ENCODE measurements around the gene GPR160. TPM values are rescaled to one million over a fixed set of nuclear protein-coding genes. Genes with fewer than 3 reads are reported as not detected.

The GPR160 gene
- total and polyA plus RNA-seq, 9 donors = 0.35 to 6.1 (median 0.97) TPM

DNA sequence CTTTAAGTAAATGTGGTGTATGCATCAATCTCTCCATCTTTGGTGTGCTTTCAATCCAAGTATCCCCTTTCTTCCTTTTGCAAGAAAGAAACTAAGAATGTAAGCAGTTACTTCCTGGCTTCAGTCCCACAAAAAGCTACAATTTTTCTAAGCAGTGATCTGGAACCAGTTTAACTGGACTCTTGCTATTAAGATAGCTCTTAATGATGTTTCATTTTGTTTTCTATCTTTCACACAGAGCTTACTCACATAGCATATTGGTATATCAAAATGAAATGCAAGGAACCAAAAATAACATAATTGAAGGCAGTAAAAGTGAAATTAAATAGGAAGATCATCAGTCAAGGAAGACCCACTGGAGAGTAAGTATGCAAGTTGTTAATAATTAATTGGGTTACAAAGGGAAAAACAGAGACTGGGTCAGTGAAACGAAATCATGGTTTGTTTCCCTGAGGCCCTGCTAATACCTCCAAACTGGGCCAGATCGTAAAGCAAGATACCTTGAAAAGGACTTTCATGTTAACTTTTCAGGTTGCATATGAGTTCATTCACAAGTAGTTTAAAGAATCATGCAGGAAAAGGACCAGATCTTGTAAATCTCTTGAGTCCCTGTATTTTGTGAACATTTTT is 41.9 kb downstream of the GPR160 start:
- no peak for DNase-seq
- intact Hi-C loops (cut with DNase I) = no loop called here
- WGBS, 3 donors = 48 to 68% (median 60%) methylated on average over 2 of the region's 2 CpGs
- Histone ChIP-seq H3K36me3 (no peaks in the 10 kb centered on the region), H3K27me3 (no peaks in the 10 kb centered on the region), H3K9me3 (no peaks in the 10 kb centered on the region), H3K4me1 (ENCODE audit: insufficient read depth) (peaks cover 5% of the 10 kb centered on the region), H3K27ac (no peak overlapping the region), H3K4me3 (no peak overlapping the region)
- TF ChIP-seq POLR2A (IDR thresholded peaks at IDR 0.05) = no peak
- TF ChIP-seq, protein P1, sequence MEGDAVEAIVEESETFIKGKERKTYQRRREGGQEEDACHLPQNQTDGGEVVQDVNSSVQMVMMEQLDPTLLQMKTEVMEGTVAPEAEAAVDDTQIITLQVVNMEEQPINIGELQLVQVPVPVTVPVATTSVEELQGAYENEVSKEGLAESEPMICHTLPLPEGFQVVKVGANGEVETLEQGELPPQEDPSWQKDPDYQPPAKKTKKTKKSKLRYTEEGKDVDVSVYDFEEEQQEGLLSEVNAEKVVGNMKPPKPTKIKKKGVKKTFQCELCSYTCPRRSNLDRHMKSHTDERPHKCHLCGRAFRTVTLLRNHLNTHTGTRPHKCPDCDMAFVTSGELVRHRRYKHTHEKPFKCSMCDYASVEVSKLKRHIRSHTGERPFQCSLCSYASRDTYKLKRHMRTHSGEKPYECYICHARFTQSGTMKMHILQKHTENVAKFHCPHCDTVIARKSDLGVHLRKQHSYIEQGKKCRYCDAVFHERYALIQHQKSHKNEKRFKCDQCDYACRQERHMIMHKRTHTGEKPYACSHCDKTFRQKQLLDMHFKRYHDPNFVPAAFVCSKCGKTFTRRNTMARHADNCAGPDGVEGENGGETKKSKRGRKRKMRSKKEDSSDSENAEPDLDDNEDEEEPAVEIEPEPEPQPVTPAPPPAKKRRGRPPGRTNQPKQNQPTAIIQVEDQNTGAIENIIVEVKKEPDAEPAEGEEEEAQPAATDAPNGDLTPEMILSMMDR (IDR thresholded peaks at IDR 0.05) = no peak
- no peak for TF ChIP-seq EP300 (IDR thresholded peaks at IDR 0.05)

- intact Hi-C loops (cut with DNase I) = no loop called here
- DNase-seq = no peak
- Histone ChIP-seq H3K27me3 (no peaks in the 10 kb centered on the region), H3K9me3 (no peaks in the 10 kb centered on the region), H3K4me3 (no peak overlapping the region), H3K27ac (no peak overlapping the region), H3K4me1 (ENCODE audit: insufficient read depth) (peaks cover 5% of the 10 kb centered on the region), H3K36me3 (no peaks in the 10 kb centered on the region)
- 82 to 91% (median 84%) methylated on average over 4 of the region's 4 CpGs for WGBS, 3 donors
- TF ChIP-seq, protein P1 (IDR thresholded peaks at IDR 0.05) = no peak
- TF ChIP-seq POLR2A (IDR thresholded peaks at IDR 0.05) = no peak
- no peak for TF ChIP-seq EP300 (IDR thresholded peaks at IDR 0.05)
Measured at GRCh38 chr3:170080605-170081004, 42.8 kb downstream of the GPR160 start.

DNA sequence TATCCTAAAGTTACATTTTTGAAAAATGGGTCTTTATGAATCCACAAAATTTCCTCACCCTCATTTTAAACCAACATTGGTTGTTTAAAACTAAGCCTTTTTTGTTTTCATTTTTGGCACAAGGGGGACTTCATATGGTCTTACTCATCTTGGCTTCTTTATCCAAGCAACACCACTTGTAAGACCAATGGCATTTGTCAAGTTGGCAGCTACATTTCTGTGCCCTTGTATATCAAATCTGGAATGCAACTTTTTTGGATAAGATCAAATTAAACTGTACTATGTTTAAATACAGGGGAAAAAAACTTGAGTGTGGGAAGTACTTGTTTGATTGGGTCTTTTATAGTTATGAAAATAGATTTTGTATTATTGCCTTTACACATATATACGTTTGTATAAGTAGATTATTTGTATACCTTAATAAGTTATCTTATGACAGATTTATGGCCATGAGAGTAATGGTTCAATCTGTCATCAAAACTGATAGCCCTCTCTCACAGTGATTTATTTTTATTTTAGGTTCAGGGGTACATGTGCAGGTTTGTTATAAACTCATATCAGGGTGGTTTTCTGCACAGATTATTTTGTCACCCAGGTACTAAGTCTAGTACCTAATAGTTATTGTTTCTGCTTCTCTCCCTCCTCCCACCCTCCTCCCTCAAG is 43.4 kb downstream of the GPR160 start:
- whole genome bisulfite sequencing, 3 donors = 67 to 83% (median 73%) methylated on average over 1 of the region's 1 CpG
- H3K9me3 ChIP-seq = no peaks in the 10 kb centered on the region
- no peak overlapping the region for H3K27ac ChIP-seq
- DNase-seq = no peak
- peaks cover 5% of the 10 kb centered on the region for H3K4me1 ChIP-seq (ENCODE audit: insufficient read depth)
- H3K27me3 ChIP-seq = no peaks in the 10 kb centered on the region
- H3K36me3 ChIP-seq = no peaks in the 10 kb centered on the region
- TF ChIP-seq POLR2A (IDR thresholded peaks at IDR 0.05) (no peak), EP300 (IDR thresholded peaks at IDR 0.05) (no peak)
- TF ChIP-seq, protein P1 (IDR thresholded peaks at IDR 0.05) = no peak
- intact Hi-C loops (cut with DNase I) = no loop called here
- no peak overlapping the region for H3K4me3 ChIP-seq

DNA sequence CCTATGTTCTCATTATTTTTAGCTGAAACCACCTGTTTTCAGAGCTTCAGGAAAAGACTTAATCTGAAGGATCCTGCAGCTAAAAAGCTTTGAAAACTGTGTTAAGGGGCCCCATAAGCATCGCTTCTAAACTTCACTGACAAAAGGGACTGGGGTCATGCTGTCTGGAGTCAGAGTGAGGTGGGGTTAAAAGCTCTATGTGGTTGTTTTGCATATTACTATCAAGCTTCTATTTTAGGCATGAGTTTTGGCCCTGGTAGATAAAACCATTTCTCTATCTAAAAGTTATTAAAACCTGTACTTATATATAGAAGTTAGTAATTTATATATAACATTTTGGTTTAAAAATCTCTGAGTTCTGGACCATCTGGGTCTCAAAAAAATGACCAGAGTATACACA is 45.5 kb downstream of the GPR160 start:
- Histone ChIP-seq H3K4me1 (ENCODE audit: insufficient read depth) (peaks cover 4% of the 10 kb centered on the region), H3K27me3 (no peaks in the 10 kb centered on the region), H3K36me3 (no peaks in the 10 kb centered on the region), H3K9me3 (no peaks in the 10 kb centered on the region), H3K4me3 (no peak overlapping the region), H3K27ac (no peak overlapping the region)
- no peak for DNase-seq
- intact Hi-C loops (cut with DNase I) = no loop called here
- TF ChIP-seq, protein P1 (IDR thresholded peaks at IDR 0.05) = no peak
- TF ChIP-seq POLR2A (IDR thresholded peaks at IDR 0.05) (no peak), EP300 (IDR thresholded peaks at IDR 0.05) (no peak)
- 95 to 100% (median 95%) methylated on average over 1 of the region's 1 CpG for WGBS, 3 donors
